Ovary (tissue), 3 donors: ENCODE results near the gene FRMD4A.

ENCODE experiments used
- CTCF ChIP-seq, 3 donors: fragments of 450-650 bp in 2 of 3; fragments of 200-600 bp in 1 of 3; IDR thresholded peaks; one replicate each; pipeline versions ENCODE4 v1.5.1 to v1.8.0; 2016 to 2022; ENCODE audit warnings: antibody characterized with exemption in 3 of 3, mild to moderate bottlenecking in 1 of 3
- POLR2A ChIP-seq: fragments of 450-650 bp; IDR thresholded peaks from one replicate; pipeline ENCODE4 v1.6.1; 2017; ENCODE audit warnings: antibody characterized with exemption, mild to moderate bottlenecking, moderate library complexity
- donor health status: DM: no; HTN: no; CAD: no.

GRCh38 chr10:13865758-13866491, 464.8 kb downstream of the FRMD4A start:
- TF ChIP-seq CTCF (IDR thresholded peaks at IDR 0.05) (no peak), POLR2A (no peak)
